PC-9 (cell line): ENCODE results near the gene SC5D.

Experiments used
- EZH2 ChIP-seq: fragments of 200-600 bp; sonication (generic); IDR thresholded peaks from 2 replicates; pipeline ENCODE4 v1.8.0; 2017; ENCODE audit warnings: antibody characterized with exemption, low read depth
- TF ChIP-seq, protein P1 (sequence below): fragments of 200-600 bp; sonication (generic); conservative IDR thresholded peaks from 2 replicates; pipeline ENCODE4 v1.6.1; 2017; ENCODE audit warnings: mixed run types, antibody characterized with exemption, mild to moderate bottlenecking, moderate library complexity

DNA sequence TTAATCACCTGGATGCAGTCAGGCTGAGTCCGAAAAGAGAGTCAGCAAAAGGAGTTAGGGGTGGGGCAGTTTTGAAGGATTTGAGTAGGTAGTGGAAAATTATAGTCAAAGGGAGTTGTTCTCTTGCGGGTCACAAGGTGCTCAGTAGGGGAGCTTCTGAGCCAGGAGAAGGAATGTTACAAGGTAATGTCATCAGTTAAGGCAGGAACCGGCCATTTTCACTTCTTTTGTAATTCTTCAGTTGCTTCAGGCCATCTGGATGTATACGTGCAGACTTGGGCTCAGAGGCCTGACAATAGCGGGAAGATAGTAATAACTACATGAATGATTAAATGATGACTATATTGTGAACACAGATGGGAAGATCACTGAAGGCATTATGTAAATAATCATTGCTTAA is 6.2 kb downstream of the SC5D start:
- no peak for TF ChIP-seq EZH2
- TF ChIP-seq, protein P1, sequence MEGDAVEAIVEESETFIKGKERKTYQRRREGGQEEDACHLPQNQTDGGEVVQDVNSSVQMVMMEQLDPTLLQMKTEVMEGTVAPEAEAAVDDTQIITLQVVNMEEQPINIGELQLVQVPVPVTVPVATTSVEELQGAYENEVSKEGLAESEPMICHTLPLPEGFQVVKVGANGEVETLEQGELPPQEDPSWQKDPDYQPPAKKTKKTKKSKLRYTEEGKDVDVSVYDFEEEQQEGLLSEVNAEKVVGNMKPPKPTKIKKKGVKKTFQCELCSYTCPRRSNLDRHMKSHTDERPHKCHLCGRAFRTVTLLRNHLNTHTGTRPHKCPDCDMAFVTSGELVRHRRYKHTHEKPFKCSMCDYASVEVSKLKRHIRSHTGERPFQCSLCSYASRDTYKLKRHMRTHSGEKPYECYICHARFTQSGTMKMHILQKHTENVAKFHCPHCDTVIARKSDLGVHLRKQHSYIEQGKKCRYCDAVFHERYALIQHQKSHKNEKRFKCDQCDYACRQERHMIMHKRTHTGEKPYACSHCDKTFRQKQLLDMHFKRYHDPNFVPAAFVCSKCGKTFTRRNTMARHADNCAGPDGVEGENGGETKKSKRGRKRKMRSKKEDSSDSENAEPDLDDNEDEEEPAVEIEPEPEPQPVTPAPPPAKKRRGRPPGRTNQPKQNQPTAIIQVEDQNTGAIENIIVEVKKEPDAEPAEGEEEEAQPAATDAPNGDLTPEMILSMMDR, result no peak
